Sigmoid colon (tissue), 7 donors: ENCODE results near the gene PDE6C. TPM values are rescaled to one million over a fixed set of nuclear protein-coding genes. Genes with fewer than 3 reads are reported as not detected.

Experiments used
- DNase-seq: peaks from one replicate; pipeline ENCODE4 v3.0.0-alpha.2; 2019
- H3K27ac ChIP-seq, 4 donors: fragments of 200-600 bp; sonication (generic); one replicate each; pipeline ENCODE4 v1.5.1; 2016 to 2019; ENCODE audit warnings: mild to moderate bottlenecking in 1 of 4
- H3K27me3 ChIP-seq, 3 donors: fragments of 200-600 bp; sonication (generic); one replicate each; pipeline ENCODE4 v1.5.1; 2019; ENCODE audit warnings: mild to moderate bottlenecking in 1 of 3
- H3K36me3 ChIP-seq, 4 donors: fragments of 200-600 bp; sonication (generic); one replicate each; pipeline ENCODE4 v1.5.1; 2016 to 2019
- H3K4me1 ChIP-seq, 4 donors: fragments of 200-600 bp; sonication (generic); one replicate each; pipeline ENCODE4 v1.5.1; 2017 to 2019
- H3K4me3 ChIP-seq, 4 donors: fragments of 200-600 bp; sonication (generic); one replicate each; pipeline ENCODE4 v1.5.1; 2017 to 2019; ENCODE audit warnings: mild to moderate bottlenecking in 2 of 4, moderate library complexity in 1 of 4
- H3K9me3 ChIP-seq, 4 donors: fragments of 200-600 bp in 3 of 4; sonication (generic) in 3 of 4; one replicate each; pipeline versions ENCODE4 v1.5.1 to v1.6.1; 2013 to 2019
- CTCF ChIP-seq, 4 experiments: fragments of 450-650 bp in 3 of 4; fragments of 200-600 bp in 1 of 4; IDR thresholded peaks; one replicate each; pipeline ENCODE4 v1.5.1; 2016 to 2019; ENCODE audit warnings: antibody characterized with exemption in 4 of 4, mild to moderate bottlenecking in 3 of 4, moderate library complexity in 2 of 4
- EP300 ChIP-seq, 4 donors: sonication (generic); formaldehyde crosslinking; IDR thresholded peaks; one replicate each; pipeline ENCODE4 v1.6.1; 2017; ENCODE audit warnings: antibody characterized with exemption in 4 of 4
- POLR2A ChIP-seq, 2 donors: fragments of 450-650 bp; IDR thresholded peaks; one replicate each; pipeline ENCODE4 v1.6.1; 2016; ENCODE audit warnings: antibody characterized with exemption in 2 of 2, mild to moderate bottlenecking in 2 of 2, moderate library complexity in 2 of 2
- POLR2AphosphoS5 ChIP-seq, 4 donors: sonication (generic); formaldehyde crosslinking; IDR thresholded peaks; one replicate each; pipeline ENCODE4 v1.6.1; 2017; ENCODE audit warnings: antibody characterized with exemption in 4 of 4
- WGBS, 2 donors: extraction: QIAGEN DNeasy Blood & Tissue Kit; methylation state at CpG; one replicate each; pipeline ENCODE4 v1.1.7; 2013; 5-methylcytosine and 5-hydroxymethylcytosine counted together
- intact Hi-C: fragments of 100-400 bp; cut with DNase I; formaldehyde crosslinking; loops from one replicate; pipeline ENCODE4 v1.15.1; 2023
- polyA plus RNA-seq, 3 donors: library from polyadenylated mRNA; stranded (reverse); fragments of 200-250 nt; gene quantifications; one replicate each; pipeline ENCODE4 v1.2.3, GENCODE V29; 2013
- total RNA-seq, 4 donors: library from RNA; depleted of rRNA; stranded (reverse); fragments of >200 nt; gene quantifications; one replicate each; pipeline ENCODE4 v1.1.0, GENCODE V29; 2016
- donor health status: healthy with polysubstance abuse.
- donor health status: Bipolar disorder and iron deficiency.
- donor health status: healthy.

The PDE6C gene
- total and polyA plus RNA-seq, 7 donors: not detected

GRCh38 chr10:93577565-93577964, 34.8 kb upstream of the PDE6C start:
- Histone ChIP-seq H3K27me3 (peaks cover 0 to 7% (median 0%) of the 10 kb centered on the region in 3 donors), H3K9me3 (no peaks in the 10 kb centered on the region), H3K4me1 (no peaks in the 10 kb centered on the region), H3K4me3 (no peak overlapping the region), H3K36me3 (no peaks in the 10 kb centered on the region), H3K27ac (no peak overlapping the region)
- no peak for DNase-seq
- intact Hi-C loops: no loop called here
- TF ChIP-seq CTCF (IDR thresholded peaks at IDR 0.05): no peak
- TF ChIP-seq EP300 (IDR thresholded peaks at IDR 0.05): no peak
- no peak for TF ChIP-seq POLR2A (IDR thresholded peaks at IDR 0.05)
- no peak for TF ChIP-seq POLR2AphosphoS5 (IDR thresholded peaks at IDR 0.05)
- 75 to 87% methylated on average over 3 of the region's 3 CpGs for WGBS, 2 donors

DNA sequence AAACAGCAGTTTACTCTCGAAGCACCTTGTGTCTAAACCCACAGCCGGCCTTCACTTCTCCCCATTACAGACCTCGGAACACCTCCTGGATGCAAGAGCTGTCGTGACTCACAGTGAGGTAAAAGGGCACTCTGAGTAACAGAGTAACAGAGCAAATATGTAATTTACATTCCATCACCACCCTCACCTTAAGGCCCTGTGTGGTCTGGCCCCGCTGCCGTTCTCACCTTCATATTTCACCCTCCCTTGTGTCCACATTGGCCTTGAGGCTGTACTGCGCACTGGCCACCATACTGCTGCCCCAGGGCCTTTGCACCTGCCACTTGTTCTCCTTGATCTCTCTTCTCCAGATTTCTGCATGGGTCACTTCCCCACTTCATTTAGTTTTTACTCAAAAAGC, 33.2 kb upstream of the PDE6C start:
- H3K4me3 ChIP-seq: no peak overlapping the region
- WGBS, 2 donors: 46 to 73% methylated on average over 7 of the region's 7 CpGs
- no peak overlapping the region for H3K27ac ChIP-seq
- no peaks in the 10 kb centered on the region for H3K4me1 ChIP-seq
- intact Hi-C loops: no loop called here
- H3K27me3 ChIP-seq: peaks cover 0 to 7% (median 0%) of the 10 kb centered on the region in 3 donors
- H3K36me3 ChIP-seq: no peaks in the 10 kb centered on the region
- TF ChIP-seq POLR2AphosphoS5 (IDR thresholded peaks at IDR 0.05) (no peak), CTCF (IDR thresholded peaks at IDR 0.05) (no peak), EP300 (IDR thresholded peaks at IDR 0.05) (no peak), POLR2A (IDR thresholded peaks at IDR 0.05) (no peak)
- DNase-seq: no peak
- no peaks in the 10 kb centered on the region for H3K9me3 ChIP-seq

GRCh38 chr10:93579985-93580711, 32.2 kb upstream of the PDE6C start:
- intact Hi-C loops: no loop called here
- Histone ChIP-seq H3K4me1 (no peaks in the 10 kb centered on the region), H3K27me3 (peaks cover 0 to 7% (median 0%) of the 10 kb centered on the region in 3 donors), H3K36me3 (no peaks in the 10 kb centered on the region), H3K9me3 (no peaks in the 10 kb centered on the region), H3K27ac (no peak overlapping the region), H3K4me3 (no peak overlapping the region)
- no peak for TF ChIP-seq POLR2A (IDR thresholded peaks at IDR 0.05)
- no peak for TF ChIP-seq EP300 (IDR thresholded peaks at IDR 0.05)
- no peak for TF ChIP-seq CTCF (IDR thresholded peaks at IDR 0.05)
- no peak for TF ChIP-seq POLR2AphosphoS5 (IDR thresholded peaks at IDR 0.05)
- 90 to 91% methylated on average over 3 of the region's 3 CpGs for WGBS, 2 donors
- DNase-seq: no peak

DNA sequence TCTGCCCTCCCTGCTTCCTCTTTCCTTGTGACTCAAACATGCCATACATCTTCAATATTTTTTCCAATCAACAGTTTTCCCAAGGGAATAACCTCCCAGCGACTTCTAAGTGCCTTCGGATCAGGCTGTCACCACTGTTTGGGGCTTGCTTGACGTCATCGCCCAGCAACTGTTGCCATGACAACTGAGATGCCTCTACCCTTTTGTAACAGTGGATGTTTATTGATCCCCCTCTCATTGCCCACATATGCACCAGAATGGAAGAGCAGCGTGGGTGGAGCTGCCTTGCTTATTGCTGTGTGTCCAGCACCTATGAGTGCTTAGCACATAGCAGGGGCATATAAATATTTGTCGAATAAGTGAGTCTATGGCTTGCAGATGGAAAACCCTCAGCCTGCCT, 31.5 kb upstream of the PDE6C start:
- TF ChIP-seq CTCF (IDR thresholded peaks at IDR 0.05) (no peak), POLR2A (IDR thresholded peaks at IDR 0.05) (no peak), EP300 (IDR thresholded peaks at IDR 0.05) (no peak), POLR2AphosphoS5 (IDR thresholded peaks at IDR 0.05) (no peak)
- Histone ChIP-seq H3K9me3 (no peaks in the 10 kb centered on the region), H3K27ac (no peak overlapping the region), H3K36me3 (no peaks in the 10 kb centered on the region), H3K4me1 (no peaks in the 10 kb centered on the region), H3K27me3 (peaks cover 0 to 7% (median 0%) of the 10 kb centered on the region in 3 donors), H3K4me3 (no peak overlapping the region)
- intact Hi-C loops: no loop called here
- no peak for DNase-seq
- 66 to 76% methylated on average over 6 of the region's 6 CpGs for WGBS, 2 donors

GRCh38 chr10:93584445-93584844, 27.9 kb upstream of the PDE6C start:
- intact Hi-C loops: no loop called here
- H3K27me3 ChIP-seq: peaks cover 0 to 7% (median 0%) of the 10 kb centered on the region in 3 donors
- DNase-seq: no peak
- no peak overlapping the region for H3K4me3 ChIP-seq
- H3K4me1 ChIP-seq: no peaks in the 10 kb centered on the region
- TF ChIP-seq EP300 (IDR thresholded peaks at IDR 0.05) (no peak), POLR2A (IDR thresholded peaks at IDR 0.05) (no peak), POLR2AphosphoS5 (IDR thresholded peaks at IDR 0.05) (no peak), CTCF (IDR thresholded peaks at IDR 0.05) (no peak)
- no peak overlapping the region for H3K27ac ChIP-seq
- 92 to 96% methylated on average over 7 of the region's 7 CpGs for WGBS, 2 donors
- H3K9me3 ChIP-seq: no peaks in the 10 kb centered on the region
- H3K36me3 ChIP-seq: no peaks in the 10 kb centered on the region
